H9 (cell line): ENCODE measurements around the gene INSM2. TPM values are rescaled to one million over a fixed set of nuclear protein-coding genes. Genes with fewer than 3 reads are reported as not detected.

Source experiments
- DNase-seq: peaks from one replicate; pipeline ENCODE4 v3.0.0-alpha.2; 2017
- H2AFZ ChIP-seq: one replicate; pipeline ENCODE4 v1.6.1; 2013; ENCODE audit warnings: mild to moderate bottlenecking, low read length, control low read depth, moderate library complexity
- H2AK5ac ChIP-seq: 2 replicates; pipeline ENCODE4 v1.6.1; 2013; ENCODE audit warnings: low read length, control low read depth, mixed read lengths; ENCODE audit not compliant: insufficient read length
- H2BK120ac ChIP-seq: one replicate; pipeline ENCODE4 v1.6.1; 2013; ENCODE audit warnings: low read depth, mild to moderate bottlenecking, low read length, control low read depth, inconsistent platforms; ENCODE audit not compliant: poor library complexity, severe bottlenecking
- H2BK12ac ChIP-seq: 2 replicates; pipeline ENCODE4 v1.6.1; 2013; ENCODE audit warnings: low read length, control low read depth, mixed read lengths, low read depth; ENCODE audit not compliant: insufficient read length
- H2BK15ac ChIP-seq: 2 replicates; pipeline ENCODE4 v1.6.1; 2013; ENCODE audit warnings: low read depth, low read length, control low read depth
- H2BK20ac ChIP-seq: one replicate; pipeline ENCODE4 v1.6.1; 2013; ENCODE audit warnings: low read depth, mild to moderate bottlenecking, low read length, control low read depth, inconsistent platforms; ENCODE audit not compliant: poor library complexity, severe bottlenecking
- H2BK5ac ChIP-seq: 2 replicates; pipeline ENCODE4 v1.6.1; 2013; ENCODE audit warnings: low read length, control low read depth, mixed read lengths; ENCODE audit not compliant: insufficient read length
- H3K14ac ChIP-seq: 2 replicates; pipeline ENCODE4 v1.6.1; 2013; ENCODE audit warnings: low read length, control low read depth; ENCODE audit not compliant: insufficient read depth
- H3K18ac ChIP-seq: 2 replicates; pipeline ENCODE4 v1.6.1; 2013; ENCODE audit warnings: low read depth, mild to moderate bottlenecking, mixed read lengths, low read length, control low read depth; ENCODE audit not compliant: insufficient read length
- H3K23ac ChIP-seq: 2 replicates; pipeline ENCODE4 v1.6.1; 2013; ENCODE audit warnings: low read length, control low read depth, mixed read lengths, low read depth; ENCODE audit not compliant: insufficient read length
- H3K23me2 ChIP-seq: 2 replicates; pipeline ENCODE4 v1.6.1; 2013; ENCODE audit warnings: low read depth, mild to moderate bottlenecking, mixed read lengths, low read length, control low read depth; ENCODE audit not compliant: insufficient read length, poor library complexity, severe bottlenecking
- H3K27ac ChIP-seq: 2 replicates; pipeline ENCODE4 v1.5.1; 2013; ENCODE audit warnings: low read length, control low read depth, mixed read lengths, low read depth; ENCODE audit not compliant: insufficient read length
- H3K27me3 ChIP-seq: 2 replicates; pipeline ENCODE4 v1.6.1; 2013; ENCODE audit warnings: low read length, control low read depth, inconsistent platforms; ENCODE audit not compliant: insufficient read depth
- H3K4ac ChIP-seq: 2 replicates; pipeline ENCODE4 v1.6.1; 2013; ENCODE audit warnings: low read depth, mild to moderate bottlenecking, control low read depth, inconsistent platforms, low read length, moderate library complexity
- H3K4me1 ChIP-seq: 2 replicates; pipeline ENCODE4 v1.6.1; 2013; ENCODE audit warnings: low read length, control low read depth, inconsistent platforms; ENCODE audit not compliant: insufficient read depth
- H3K4me2 ChIP-seq: 2 replicates; pipeline ENCODE4 v1.6.1; 2013; ENCODE audit warnings: low read length, control low read depth, mixed read lengths; ENCODE audit not compliant: insufficient read length, insufficient read depth
- H3K56ac ChIP-seq: 2 replicates; pipeline ENCODE4 v1.6.1; 2013; ENCODE audit warnings: low read depth, mild to moderate bottlenecking, mixed read lengths, low read length, control low read depth; ENCODE audit not compliant: insufficient read length
- H3K79me1 ChIP-seq: 2 replicates; pipeline ENCODE4 v1.6.1; 2013; ENCODE audit warnings: low read depth, mild to moderate bottlenecking, moderate library complexity, low read length, control low read depth, inconsistent platforms; ENCODE audit not compliant: insufficient read depth, poor library complexity, severe bottlenecking
- H3K79me2 ChIP-seq: 2 replicates; pipeline ENCODE4 v1.6.1; 2013; ENCODE audit warnings: low read length, control low read depth, inconsistent platforms; ENCODE audit not compliant: insufficient read depth
- H3K9ac ChIP-seq: 2 replicates; pipeline ENCODE4 v1.6.1; 2013; ENCODE audit warnings: low read length, control low read depth, mixed read lengths; ENCODE audit not compliant: insufficient read length; ENCODE audit errors: extremely low read depth
- H3K9me3 ChIP-seq: one replicate; pipeline ENCODE4 v1.6.1; 2013; ENCODE audit warnings: low read depth, low read length, inconsistent platforms; ENCODE audit not compliant: control insufficient read depth
- H3T11ph ChIP-seq: one replicate; pipeline ENCODE4 v1.6.1; 2013; ENCODE audit warnings: mild to moderate bottlenecking, low read length, control low read depth, inconsistent platforms
- H4K20me1 ChIP-seq: one replicate; pipeline ENCODE4 v1.6.1; 2013; ENCODE audit not compliant: control insufficient read depth, insufficient read length, insufficient read depth
- H4K5ac ChIP-seq: 2 replicates; pipeline ENCODE4 v1.6.1; 2013; ENCODE audit warnings: low read depth, mild to moderate bottlenecking, mixed read lengths, low read length, control low read depth; ENCODE audit not compliant: insufficient read length
- H4K8ac ChIP-seq: replicated peaks from 2 replicates; pipeline ENCODE4 v1.6.1; 2013; ENCODE audit warnings: low read length, control low read depth, mixed read lengths, low read depth; ENCODE audit not compliant: insufficient read length
- H4K91ac ChIP-seq: 2 replicates; pipeline ENCODE4 v1.6.1; 2013; ENCODE audit warnings: low read depth, mild to moderate bottlenecking, moderate library complexity, mixed read lengths, low read length, control low read depth; ENCODE audit not compliant: insufficient read length
- H3K27ac Mint-ChIP-seq, 3 experiments: 2 replicates in 2 of 3; 3 replicates in 1 of 3; pipeline ENCODE4 v1.8.0; 2020 to 2021; ENCODE audit warnings: mixed read lengths in 3 of 3, mild to moderate bottlenecking in 1 of 3, moderate library complexity in 1 of 3
- H3K27me3 Mint-ChIP-seq: 2 replicates; pipeline ENCODE4 v1.8.0; 2021; ENCODE audit warnings: low read depth, mild to moderate bottlenecking, moderate library complexity, mixed read lengths
- H3K36me3 Mint-ChIP-seq, 3 experiments: 2 replicates in 2 of 3; 3 replicates in 1 of 3; pipeline ENCODE4 v1.8.0; 2020 to 2021; ENCODE audit warnings: low read depth in 3 of 3, mixed read lengths in 3 of 3; ENCODE audit not compliant: insufficient read depth in 1 of 3
- H3K4me1 Mint-ChIP-seq, 2 experiments: 2 replicates each; pipeline ENCODE4 v1.8.0; 2020; ENCODE audit warnings: mixed read lengths in 2 of 2
- H3K4me3 Mint-ChIP-seq, 2 experiments: 2 replicates in 1 of 2; 3 replicates in 1 of 2; pipeline ENCODE4 v1.8.0; 2020 to 2021; ENCODE audit warnings: mild to moderate bottlenecking in 2 of 2, mixed read lengths in 2 of 2, moderate library complexity in 1 of 2
- H3K9me3 Mint-ChIP-seq, 2 experiments: 2 replicates in 1 of 2; 3 replicates in 1 of 2; pipeline ENCODE4 v1.8.0; 2020; ENCODE audit warnings: mild to moderate bottlenecking in 2 of 2, mixed read lengths in 2 of 2, moderate library complexity in 1 of 2
- CTCF ChIP-seq: fragments of 200-600 bp; sonication (generic); conservative IDR thresholded peaks from 3 replicates; pipeline ENCODE4 v1.8.0; 2021; ENCODE audit warnings: antibody characterized with exemption, mild to moderate bottlenecking
- WGBS: extraction: QIAGEN DNeasy Blood & Tissue Kit; methylation state at CpG from one replicate; pipeline ENCODE4 v1.1.7; 2013; ENCODE audit warnings: missing lambda C conversion rate, low lambda C conversion rate, mixed read lengths; ENCODE audit not compliant: insufficient read length; ENCODE audit errors: extremely low coverage; 5-methylcytosine and 5-hydroxymethylcytosine counted together
- total RNA-seq: library from RNA; stranded (reverse); gene quantifications from 2 replicates; pipeline ENCODE4 v1.2.1, GENCODE V29; 2021

INSM2 gene
- total RNA-seq, 1 experiment from 2014 or later = not detected

GRCh38 chr14:35543006-35543405, 9.0 kb downstream of the INSM2 start:
- peaks cover under 1% of the 10 kb centered on the region; the same call in 1 of the 2 replicates for H3K27me3 Mint-ChIP-seq
- no peaks in the 10 kb centered on the region for H3K36me3 Mint-ChIP-seq
- no peak overlapping the region for H3K56ac ChIP-seq
- H3K9ac ChIP-seq = no peak overlapping the region
- no peaks in the 10 kb centered on the region for H3K79me1 ChIP-seq
- H2BK15ac ChIP-seq = no peak overlapping the region
- no peaks in the 10 kb centered on the region for H3K4me1 Mint-ChIP-seq
- no peak overlapping the region for H3K4me3 Mint-ChIP-seq
- DNase-seq = no peak
- no peak for TF ChIP-seq CTCF
- no peaks in the 10 kb centered on the region for H3K23me2 ChIP-seq
- H4K20me1 ChIP-seq = no peaks in the 10 kb centered on the region
- H3K18ac ChIP-seq = no peak overlapping the region
- H3K79me2 ChIP-seq = no peaks in the 10 kb centered on the region
- no peaks in the 10 kb centered on the region for H3K9me3 ChIP-seq
- no peak overlapping the region for H3T11ph ChIP-seq
- no peaks in the 10 kb centered on the region for H3K4me1 ChIP-seq
- H3K27me3 ChIP-seq = no peaks in the 10 kb centered on the region
- no peak overlapping the region for H2BK120ac ChIP-seq
- H2BK20ac ChIP-seq = no peak overlapping the region
- no peak overlapping the region for H3K14ac ChIP-seq
- no peak overlapping the region for H4K91ac ChIP-seq
- no peak overlapping the region for H4K8ac ChIP-seq
- WGBS = no CpG with 5 or more reads among the region's 5 CpGs
- H2AFZ ChIP-seq = no peak overlapping the region
- no peak overlapping the region for H3K27ac ChIP-seq
- no peak overlapping the region for H2BK5ac ChIP-seq
- no peaks in the 10 kb centered on the region for H3K9me3 Mint-ChIP-seq
- H3K4me2 ChIP-seq = no peak overlapping the region
- no peak overlapping the region for H2BK12ac ChIP-seq
- no peak overlapping the region for H3K23ac ChIP-seq
- no peak overlapping the region for H3K4ac ChIP-seq
- no peak overlapping the region for H3K27ac Mint-ChIP-seq
- H2AK5ac ChIP-seq = no peak overlapping the region
- H4K5ac ChIP-seq = no peak overlapping the region
